Natural killer cell (primary cell): ENCODE data around the gene OSBPL6. TPM values are rescaled to one million over a fixed set of nuclear protein-coding genes. Genes with fewer than 3 reads are reported as not detected.

ENCODE experiments used
- ATAC-seq, 3 donors: fragments of 150-1000 bp in 2 of 3; fragments of 200-7000 bp in 1 of 3; cut with Tn5 transposase; 1 replicate in 1 of 3; 2 replicates in 2 of 3; pipeline ENCODE4 v1.10.0; 2021; ENCODE audit warnings: mild to moderate bottlenecking in 2 of 3, moderate library complexity in 2 of 3
- DNase-seq, 2 donors: peaks; one replicate each; pipeline versions ENCODE4 v3.0.0 to v3.0.0-alpha.2; 2013 to 2021; ENCODE audit warnings: mixed read lengths in 1 of 2
- H3K27ac ChIP-seq: one replicate; pipeline ENCODE4 v1.5.1; 2013; ENCODE audit warnings: mild to moderate bottlenecking, low read length
- H3K27me3 ChIP-seq: one replicate; pipeline ENCODE4 v1.6.1; 2013; ENCODE audit warnings: low read length; ENCODE audit not compliant: control insufficient read depth, insufficient read depth
- H3K36me3 ChIP-seq: one replicate; pipeline ENCODE4 v1.6.1; 2013; ENCODE audit warnings: low read length; ENCODE audit not compliant: control insufficient read depth, insufficient read depth
- H3K4me1 ChIP-seq: one replicate; pipeline ENCODE4 v1.6.1; 2013; ENCODE audit warnings: low read length; ENCODE audit not compliant: control insufficient read depth, insufficient read depth
- H3K4me3 ChIP-seq: one replicate; pipeline ENCODE4 v1.5.1; 2013; ENCODE audit warnings: low read length
- H3K9me3 ChIP-seq: one replicate; pipeline ENCODE4 v1.6.1; 2013; ENCODE audit warnings: low read length; ENCODE audit not compliant: control insufficient read depth, insufficient read depth
- H3K27ac Mint-ChIP-seq, 2 donors: one replicate each; pipeline ENCODE4 v1.8.0; 2022; ENCODE audit warnings: mild to moderate bottlenecking in 2 of 2, mixed read lengths in 2 of 2, moderate library complexity in 1 of 2
- H3K27me3 Mint-ChIP-seq, 2 donors: one replicate each; pipeline ENCODE4 v1.8.0; 2022; ENCODE audit warnings: low read depth in 2 of 2, mixed read lengths in 2 of 2
- H3K36me3 Mint-ChIP-seq: one replicate; pipeline ENCODE4 v1.8.0; 2022; ENCODE audit warnings: mixed read lengths
- H3K4me1 Mint-ChIP-seq, 2 donors: one replicate each; pipeline ENCODE4 v1.8.0; 2022; ENCODE audit warnings: mixed read lengths in 2 of 2
- H3K4me3 Mint-ChIP-seq: one replicate; pipeline ENCODE4 v1.8.0; 2022; ENCODE audit warnings: mild to moderate bottlenecking, moderate library complexity, mixed read lengths
- H3K9me3 Mint-ChIP-seq, 2 donors: one replicate each; pipeline ENCODE4 v1.8.0; 2022; ENCODE audit warnings: mixed read lengths in 2 of 2
- CTCF ChIP-seq: fragments of 200-600 bp; IDR thresholded peaks from one replicate; pipeline ENCODE4 v1.8.0; 2022; ENCODE audit warnings: antibody characterized with exemption
- WGBS: methylation state at CpG from one replicate; pipeline ENCODE4 v1.1.7; 2013; ENCODE audit warnings: missing lambda C conversion rate; ENCODE audit not compliant: insufficient coverage; 5-methylcytosine and 5-hydroxymethylcytosine counted together
- intact Hi-C: fragments of 100-400 bp; cut with micrococcal nuclease; formaldehyde crosslinking; loops from one replicate; pipeline ENCODE4 v1.14.2; 2022
- total RNA-seq, 4 donors: library from RNA; stranded (reverse); fragments of 120-200 nt in 1 of 4; gene quantifications; one replicate each; pipeline versions ENCODE4 v1.2.3 to v1.2.4, GENCODE V29; 2013 to 2022

OSBPL6 gene
- total RNA-seq, 3 donors from 2014 or later (not counting 1 experiment from before 2014, with no cell fraction given) = not detected

- ATAC-seq = no peak
- no peak for DNase-seq
- Mint-ChIP-seq H3K9me3 (peaks cover 3 to 5% of the 10 kb centered on the region in 2 donors), H3K4me1 (no peaks in the 10 kb centered on the region), H3K27ac (no peak overlapping the region), H3K36me3 (no peaks in the 10 kb centered on the region), H3K4me3 (no peak overlapping the region), H3K27me3 (peaks cover 6 to 9% of the 10 kb centered on the region in 2 donors)
- no peak for TF ChIP-seq CTCF
- no peaks in the 10 kb centered on the region for H3K9me3 ChIP-seq
- H3K4me1 ChIP-seq = no peaks in the 10 kb centered on the region
- no peaks in the 10 kb centered on the region for H3K36me3 ChIP-seq
- WGBS = 78% methylated on average over 6 of the region's 7 CpGs
- H3K4me3 ChIP-seq = no peak overlapping the region
- intact Hi-C loops = no loop called here
- H3K27ac ChIP-seq = no peak overlapping the region
- no peaks in the 10 kb centered on the region for H3K27me3 ChIP-seq
Measured at GRCh38 chr2:178359192-178359912, 165.0 kb downstream of the OSBPL6 start.

GRCh38 chr2:178361588-178361987, 167.3 kb downstream of the OSBPL6 start:
- Mint-ChIP-seq H3K4me1 (no peaks in the 10 kb centered on the region), H3K9me3 (no peaks in the 10 kb centered on the region), H3K27me3 (peaks cover 0 to 6% of the 10 kb centered on the region in 2 donors), H3K27ac (no peak overlapping the region), H3K36me3 (no peaks in the 10 kb centered on the region), H3K4me3 (no peak overlapping the region)
- Histone ChIP-seq H3K36me3 (no peaks in the 10 kb centered on the region), H3K27me3 (no peaks in the 10 kb centered on the region), H3K4me1 (no peaks in the 10 kb centered on the region), H3K4me3 (no peak overlapping the region), H3K9me3 (no peaks in the 10 kb centered on the region), H3K27ac (no peak overlapping the region)
- no peak for DNase-seq
- 97% methylated on average over 4 of the region's 4 CpGs for WGBS
- ATAC-seq = no peak
- no peak for TF ChIP-seq CTCF
- intact Hi-C loops = no loop called here

GRCh38 chr2:178363252-178363651, 168.9 kb downstream of the OSBPL6 start:
- no peak overlapping the region for H3K27ac Mint-ChIP-seq
- H3K4me1 Mint-ChIP-seq = no peaks in the 10 kb centered on the region

More at GRCh38 chr2:178363252-178363651, 168.9 kb downstream of the OSBPL6 start:
- intact Hi-C loops = no loop called here
- H3K9me3 ChIP-seq = no peaks in the 10 kb centered on the region
- no peaks in the 10 kb centered on the region for H3K4me1 ChIP-seq
- Mint-ChIP-seq H3K36me3 (no peaks in the 10 kb centered on the region), H3K9me3 (no peaks in the 10 kb centered on the region), H3K4me3 (no peak overlapping the region), H3K27me3 (peaks cover 0 to 9% of the 10 kb centered on the region in 2 donors)
- no peak for DNase-seq
- H3K36me3 ChIP-seq = no peaks in the 10 kb centered on the region
- no peak overlapping the region for H3K27ac ChIP-seq
- 93% methylated on average over 5 of the region's 7 CpGs for WGBS
- H3K4me3 ChIP-seq = no peak overlapping the region
- no peak for TF ChIP-seq CTCF
- no peaks in the 10 kb centered on the region for H3K27me3 ChIP-seq
- no peak for ATAC-seq
